ENCODE results near the gene CYCS.
"Not testable (repeated sequence)": the region's sequence is repeated elsewhere in the genome, so short reads cannot be mapped to it uniquely, and the experiment has no call there.

Gene CYCS

DNA sequence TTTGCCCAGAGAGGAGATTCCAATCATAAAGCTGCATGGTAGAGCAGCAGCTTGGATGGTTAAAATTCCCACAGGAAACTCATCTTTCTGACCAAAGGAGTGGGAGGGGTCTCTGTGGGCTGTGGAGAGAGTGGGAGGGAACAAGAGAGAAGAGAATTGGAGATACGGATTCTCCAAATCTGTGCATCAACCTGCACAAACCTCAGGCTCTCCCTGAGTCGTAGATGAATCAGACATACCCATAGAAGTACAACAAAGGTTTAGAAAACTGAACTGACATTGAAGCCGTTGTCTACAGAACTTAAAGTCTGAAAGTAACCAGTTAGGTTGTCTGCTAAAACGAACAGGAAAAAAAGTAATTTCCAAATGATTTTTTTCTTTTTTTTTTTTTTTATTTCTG lies 41.9 kb downstream of the CYCS start:
- in situ Hi-C loops (cut with HindIII; ENCODE audit: low pct_unique_long_range_greater_than_20kb, low sequenced_read_pairs) = no loop called here
- no peak for TF ChIP-seq JUND (IDR thresholded peaks at IDR 0.05; ENCODE audit: low read depth)
- DNase-seq (ENCODE audit: low read depth in 1 of 2, low spot score in 1 of 2) = no peak

DNA sequence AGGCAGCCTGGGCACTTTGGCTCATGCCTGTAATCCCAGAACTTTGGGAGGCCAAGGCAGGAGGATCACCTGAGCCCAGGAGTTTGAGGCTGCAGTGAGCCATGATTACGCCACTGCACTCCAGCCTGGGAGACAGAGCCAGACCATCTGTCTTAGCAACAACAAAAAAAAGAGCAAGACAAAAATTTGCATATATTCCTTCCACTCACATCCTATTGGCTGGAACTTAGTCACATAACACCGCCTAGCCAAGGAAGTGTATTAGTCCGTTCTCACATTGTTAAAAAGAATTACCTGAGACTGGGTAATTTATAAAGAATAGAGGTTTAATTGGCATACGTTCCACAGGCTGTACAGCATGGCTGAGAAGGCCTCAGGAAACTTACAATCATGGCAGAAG lies 43.0 kb downstream of the CYCS start:
- in situ Hi-C loops (cut with HindIII; ENCODE audit: low pct_unique_long_range_greater_than_20kb, low sequenced_read_pairs) = not testable (repeated sequence)
- DNase-seq (ENCODE audit: low read depth in 1 of 2, low spot score in 1 of 2) = peak in 1 of 2 experiments; percentile 37

DNA sequence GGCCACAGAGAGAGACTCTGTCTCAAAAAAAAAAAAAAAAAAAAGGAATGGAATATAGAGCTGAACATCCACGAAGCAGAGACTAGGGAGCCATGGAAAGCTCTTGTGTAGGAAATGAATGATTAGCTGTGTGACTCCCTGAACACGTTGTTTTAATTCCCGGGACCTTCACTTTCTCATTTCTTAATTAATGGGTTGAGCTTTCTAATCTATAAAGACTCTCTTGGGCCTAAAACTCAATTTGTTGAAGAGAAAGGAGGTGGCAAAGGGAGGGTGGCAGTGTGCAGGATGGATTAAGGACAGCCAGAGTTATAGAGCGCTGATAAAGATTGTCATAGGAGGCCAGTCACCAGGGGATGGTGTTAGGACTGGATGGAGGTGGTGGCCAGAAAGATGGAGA lies 48.0 kb downstream of the CYCS start:
- no peak for DNase-seq (ENCODE audit: low read depth in 1 of 2, low spot score in 1 of 2)
- in situ Hi-C loops (cut with HindIII; ENCODE audit: low pct_unique_long_range_greater_than_20kb, low sequenced_read_pairs) = no loop called here
- TF ChIP-seq JUND (IDR thresholded peaks at IDR 0.05; ENCODE audit: low read depth) = no peak

DNA sequence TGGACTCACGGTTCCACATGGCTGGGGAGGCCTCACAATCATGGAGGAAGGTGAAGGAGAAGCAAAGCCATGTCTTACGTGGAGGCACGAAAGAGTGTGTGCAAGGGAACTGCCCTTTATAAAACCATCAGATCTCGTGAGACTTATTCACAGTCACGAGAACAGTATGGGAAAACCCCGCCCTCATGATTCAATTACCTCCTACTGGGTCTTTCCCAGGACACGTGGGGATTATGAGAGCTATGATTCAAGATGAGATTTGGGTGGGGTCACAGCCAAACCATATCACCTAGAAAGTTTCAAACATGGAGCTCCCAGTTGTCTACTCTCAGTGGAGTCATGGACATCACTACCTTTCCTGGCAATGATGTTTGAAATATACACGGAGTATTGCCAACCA lies 49.6 kb downstream of the CYCS start:
- in situ Hi-C loops (cut with HindIII; ENCODE audit: low pct_unique_long_range_greater_than_20kb, low sequenced_read_pairs) = no loop called here
- TF ChIP-seq JUND (IDR thresholded peaks at IDR 0.05; ENCODE audit: low read depth) = no peak
- DNase-seq (ENCODE audit: low read depth in 1 of 2, low spot score in 1 of 2) = no peak

DNA sequence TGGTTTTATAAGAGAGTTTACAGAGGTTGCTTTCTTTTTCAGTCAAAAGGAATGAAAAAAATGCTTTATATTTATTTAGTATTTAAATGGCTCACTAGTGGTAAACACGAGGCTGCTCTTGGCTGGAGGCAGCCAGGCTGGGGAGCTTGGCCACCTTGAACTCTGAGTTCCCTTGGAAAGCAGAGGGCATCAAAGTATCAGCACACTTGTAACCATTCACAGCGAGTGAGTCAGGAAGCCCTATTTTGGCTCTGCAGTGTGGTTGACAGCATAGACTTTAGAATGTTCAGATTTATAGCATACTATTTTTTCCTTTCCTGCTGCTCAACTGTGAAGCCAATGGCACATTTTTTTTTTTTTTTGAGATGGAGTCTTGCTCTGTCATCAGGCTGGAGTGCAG lies 51.6 kb downstream of the CYCS start:
- TF ChIP-seq JUND (IDR thresholded peaks at IDR 0.05; ENCODE audit: low read depth) = no peak
- DNase-seq (ENCODE audit: low read depth in 1 of 2, low spot score in 1 of 2) = peak in 1 of 2 experiments; percentile 11
- in situ Hi-C loops (cut with HindIII; ENCODE audit: low pct_unique_long_range_greater_than_20kb, low sequenced_read_pairs) = no loop called here
